OCI-LY7 (cell line): Measurements from ENCODE around the gene DDTL. TPM values are rescaled to one million over a fixed set of nuclear protein-coding genes. Genes with fewer than 3 reads are reported as not detected.
A peak's percentile ranks its signal among the peaks of the same experiment; 100 is the strongest.
"Not testable (repeated sequence)": the region's sequence is repeated elsewhere in the genome, so short reads cannot be mapped to it uniquely, and the experiment has no call there.

ENCODE experiments used
- BruUV-seq: library from RNA; stranded (reverse); fragments of 400-500 nt; replicated peaks from 2 replicates; lab custom pipeline; 2021; lab: Mats Ljungman, UMichigan
- CTCF ChIA-PET: fragments of 300-600 bp; sonication (Branson Sonifier 250); formaldehyde crosslinking; loops from one replicate; lab custom pipeline; 2022; ENCODE audit warnings: antibody characterized with exemption; ENCODE audit not compliant: unreplicated experiment; lab: Charles Lee
- POLR2A ChIA-PET: fragments of 300-600 bp; sonication (Branson Sonifier 250); formaldehyde crosslinking; loops from one replicate; lab custom pipeline; 2022; ENCODE audit warnings: antibody characterized with exemption; lab: Charles Lee
- DNase-seq: peaks from one replicate; pipeline ENCODE4 v3.0.0-alpha.2; 2015; ENCODE audit warnings: low spot score
- H2AFZ ChIP-seq: fragments of 200-600 bp; sonication (generic), shearing (Covaris generic); 2 replicates; pipeline ENCODE4 v1.6.1; 2014; ENCODE audit warnings: mild to moderate bottlenecking, antibody characterized with exemption, low read length, moderate library complexity
- H3K27ac ChIP-seq: fragments of 200-600 bp; sonication (generic); 2 replicates; pipeline ENCODE4 v1.5.1; 2014; ENCODE audit warnings: mixed run types, low read depth, mild to moderate bottlenecking, moderate library complexity, low read length, inconsistent platforms; ENCODE audit not compliant: poor library complexity, severe bottlenecking
- H3K36me3 ChIP-seq: fragments of 200-600 bp; sonication (generic); 2 replicates; pipeline ENCODE4 v1.6.1; 2014; ENCODE audit warnings: mild to moderate bottlenecking, antibody characterized with exemption, low read length, moderate library complexity, mixed read lengths; ENCODE audit not compliant: insufficient read depth
- H3K4me1 ChIP-seq: fragments of 200-600 bp; sonication (generic); 2 replicates; pipeline ENCODE4 v1.5.1; 2014; ENCODE audit warnings: mild to moderate bottlenecking, low read length; ENCODE audit not compliant: insufficient read depth, poor library complexity, severe bottlenecking
- H3K4me2 ChIP-seq: fragments of 200-600 bp; sonication (generic); 2 replicates; pipeline ENCODE4 v1.6.1; 2014; ENCODE audit warnings: mild to moderate bottlenecking, low read length
- H3K4me3 ChIP-seq: fragments of 200-600 bp; sonication (generic); 2 replicates; pipeline ENCODE4 v1.5.1; 2014; ENCODE audit warnings: mild to moderate bottlenecking, low read depth, low read length; ENCODE audit not compliant: poor library complexity, severe bottlenecking
- H3K79me2 ChIP-seq: fragments of 200-600 bp; sonication (generic); 2 replicates; pipeline ENCODE4 v1.6.1; 2016; ENCODE audit warnings: low read depth, mild to moderate bottlenecking, low read length, moderate library complexity, mixed read lengths; ENCODE audit not compliant: insufficient read depth
- H3K9me2 ChIP-seq: fragments of 200-600 bp; sonication (generic); 2 replicates; pipeline ENCODE4 v1.6.1; 2016; ENCODE audit warnings: mild to moderate bottlenecking, low read length, mixed read lengths; ENCODE audit not compliant: insufficient read depth
- H3K9me3 ChIP-seq: fragments of 200-600 bp; sonication (generic); 2 replicates; pipeline ENCODE4 v1.6.1; 2014; ENCODE audit warnings: mild to moderate bottlenecking, mixed run types, low read length, mixed read lengths
- H4K20me1 ChIP-seq: fragments of 200-600 bp; sonication (generic); 2 replicates; pipeline ENCODE4 v1.6.1; 2014; ENCODE audit warnings: mild to moderate bottlenecking, antibody characterized with exemption, low read length, moderate library complexity, mixed read lengths; ENCODE audit not compliant: insufficient read depth
- EZH2phosphoT487 ChIP-seq: fragments of 200-600 bp; sonication (generic); IDR thresholded peaks from 2 replicates; pipeline ENCODE4 v1.6.1; 2018; ENCODE audit warnings: low read depth, borderline replicate concordance, mild to moderate bottlenecking, mixed run types, antibody characterized with exemption, low read length, moderate library complexity, mixed read lengths
- intact Hi-C: fragments of 100-400 bp; cut with micrococcal nuclease; formaldehyde crosslinking; loops from one replicate; pipeline ENCODE4 v1.10.0; 2022; ENCODE audit not compliant: unreplicated experiment
- total RNA-seq, 2 experiments: library from RNA; depleted of rRNA in 1 of 2; stranded (reverse); fragments of >200 nt in 1 of 2; shearing (Covaris generic) in 1 of 2; gene quantifications; 2 replicates each; pipeline ENCODE4 v1.2.3, GENCODE V29; 2014 to 2022
- TF ChIP-seq, protein P1 (sequence below): fragments of 200-600 bp; sonication (generic); conservative IDR thresholded peaks from 2 replicates; pipeline ENCODE4 v1.5.1; 2014; ENCODE audit warnings: mild to moderate bottlenecking, antibody characterized with exemption, low read length, moderate library complexity, mixed read lengths

DDTL gene
- total RNA-seq, 2 experiments from 2014 or later, result 4.1 to 4.6 TPM

DNA sequence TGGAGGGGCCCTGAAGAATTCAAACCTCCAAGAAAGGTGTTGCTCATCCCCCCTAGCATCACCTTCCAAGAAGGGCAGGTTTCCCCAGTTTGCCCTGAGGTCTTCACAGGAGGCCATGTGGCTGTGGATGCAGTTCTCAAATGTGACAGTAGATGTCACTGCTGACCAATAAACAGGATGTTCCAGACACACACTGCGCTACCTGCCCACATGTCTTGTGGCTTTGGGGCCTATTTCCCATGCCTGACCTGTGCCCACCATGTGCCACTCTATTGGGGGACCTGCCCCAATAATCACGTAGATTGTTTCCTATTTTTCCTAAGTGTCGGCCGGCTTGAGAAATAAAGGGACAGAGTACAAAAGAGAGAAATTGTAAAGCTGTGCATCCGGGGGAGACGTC is 17.7 kb downstream of the DDTL start:
- H3K9me2 ChIP-seq, result no peaks in the 10 kb centered on the region
- no TSS peak for BruUV-seq
- H3K4me1 ChIP-seq, result no peaks in the 10 kb centered on the region
- TF ChIP-seq EZH2phosphoT487, result no peak
- TF ChIP-seq, protein P1, sequence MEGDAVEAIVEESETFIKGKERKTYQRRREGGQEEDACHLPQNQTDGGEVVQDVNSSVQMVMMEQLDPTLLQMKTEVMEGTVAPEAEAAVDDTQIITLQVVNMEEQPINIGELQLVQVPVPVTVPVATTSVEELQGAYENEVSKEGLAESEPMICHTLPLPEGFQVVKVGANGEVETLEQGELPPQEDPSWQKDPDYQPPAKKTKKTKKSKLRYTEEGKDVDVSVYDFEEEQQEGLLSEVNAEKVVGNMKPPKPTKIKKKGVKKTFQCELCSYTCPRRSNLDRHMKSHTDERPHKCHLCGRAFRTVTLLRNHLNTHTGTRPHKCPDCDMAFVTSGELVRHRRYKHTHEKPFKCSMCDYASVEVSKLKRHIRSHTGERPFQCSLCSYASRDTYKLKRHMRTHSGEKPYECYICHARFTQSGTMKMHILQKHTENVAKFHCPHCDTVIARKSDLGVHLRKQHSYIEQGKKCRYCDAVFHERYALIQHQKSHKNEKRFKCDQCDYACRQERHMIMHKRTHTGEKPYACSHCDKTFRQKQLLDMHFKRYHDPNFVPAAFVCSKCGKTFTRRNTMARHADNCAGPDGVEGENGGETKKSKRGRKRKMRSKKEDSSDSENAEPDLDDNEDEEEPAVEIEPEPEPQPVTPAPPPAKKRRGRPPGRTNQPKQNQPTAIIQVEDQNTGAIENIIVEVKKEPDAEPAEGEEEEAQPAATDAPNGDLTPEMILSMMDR, result peak; percentile 70
- no peaks in the 10 kb centered on the region for H3K9me3 ChIP-seq
- intact Hi-C loops, result loop anchor here (10.0 kb wide), 1 partner anchor 260 kb away; the partner anchor contains the start of gene GGT5
- ChIA-PET POLR2A (no interaction called here), CTCF (no interaction called here)
- no peak overlapping the region for H3K4me3 ChIP-seq
- H2AFZ ChIP-seq, result no peak overlapping the region
- no peaks in the 10 kb centered on the region for H3K79me2 ChIP-seq
- DNase-seq, result peak; percentile 64
- H3K27ac ChIP-seq, result no peak overlapping the region
- no peak overlapping the region for H3K4me2 ChIP-seq
- no peaks in the 10 kb centered on the region for H3K36me3 ChIP-seq
- H4K20me1 ChIP-seq, result no peaks in the 10 kb centered on the region

DNA sequence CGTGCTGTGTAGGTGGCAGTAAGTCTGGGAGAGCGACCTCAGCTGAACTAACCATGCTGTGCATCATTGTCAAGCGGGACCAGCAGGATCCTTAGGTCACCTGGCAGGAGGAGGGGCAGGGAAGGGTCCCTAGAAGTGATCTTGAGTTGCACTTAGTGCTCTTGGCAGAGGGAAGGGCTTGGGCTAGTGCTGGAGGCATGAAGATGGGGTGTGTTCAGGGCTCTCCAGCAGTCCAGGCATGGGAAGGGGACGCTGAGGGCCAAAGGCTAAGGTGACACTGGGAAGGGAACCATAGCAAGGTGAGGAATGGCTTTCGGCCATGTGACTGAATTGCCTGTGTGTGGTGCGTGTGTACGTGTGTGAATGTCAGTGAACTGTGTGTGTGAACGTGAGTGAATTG is 19.4 kb downstream of the DDTL start:
- H3K9me2 ChIP-seq, H3K4me1 ChIP-seq, H3K9me3 ChIP-seq, H3K79me2 ChIP-seq, POLR2A ChIA-PET, H2AFZ ChIP-seq, BruUV-seq, DNase-seq, H3K36me3 ChIP-seq, CTCF ChIA-PET, H3K4me3 ChIP-seq, H3K27ac ChIP-seq, H4K20me1 ChIP-seq, H3K4me2 ChIP-seq: not testable (repeated sequence)
- intact Hi-C loops, result loop anchor here (5.0 to 10.0 kb wide), 2 partner anchors 191 to 259 kb away; partner anchors contain the start of gene GGT5

DNA sequence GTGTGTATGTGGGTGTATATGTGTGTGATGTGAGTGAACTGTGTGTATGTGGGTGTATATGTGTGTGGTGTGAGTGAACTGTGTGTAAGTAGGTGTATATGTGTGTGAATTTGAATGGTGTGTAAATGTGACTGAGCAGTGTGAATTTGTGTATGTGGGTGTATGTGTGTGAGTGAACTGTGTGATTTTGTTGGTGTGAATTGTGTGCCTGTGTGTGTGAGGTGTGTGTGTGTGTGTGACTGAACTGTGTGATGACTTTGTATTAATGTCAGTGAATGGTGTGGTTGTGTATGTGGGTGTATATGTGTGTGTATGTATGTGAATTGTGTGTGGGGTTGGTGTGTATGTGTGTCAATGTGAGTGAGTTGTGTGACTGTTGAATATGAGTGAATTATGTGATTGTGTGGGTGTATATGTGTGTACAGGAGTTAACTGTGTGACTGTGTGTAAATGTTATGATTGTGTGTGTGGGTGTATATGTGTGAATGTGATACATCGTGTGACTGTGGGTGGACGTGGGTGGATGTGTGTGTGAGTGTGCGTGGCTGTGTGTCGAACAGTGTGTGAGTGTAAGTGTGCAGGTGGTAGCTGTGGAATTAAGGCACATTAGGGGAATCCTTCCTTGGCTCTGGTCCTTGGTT is 20.0 kb downstream of the DDTL start:
- DNase-seq, BruUV-seq, H3K4me1 ChIP-seq, H3K9me2 ChIP-seq, H3K4me3 ChIP-seq, H3K27ac ChIP-seq, H3K4me2 ChIP-seq, H4K20me1 ChIP-seq, H3K36me3 ChIP-seq, POLR2A ChIA-PET, H3K79me2 ChIP-seq, H3K9me3 ChIP-seq, H2AFZ ChIP-seq, CTCF ChIA-PET: not testable (repeated sequence)
- intact Hi-C loops, result loop anchor here (5.0 to 10.0 kb wide), 2 partner anchors 191 to 258 kb away; partner anchors contain the start of gene GGT5

DNA sequence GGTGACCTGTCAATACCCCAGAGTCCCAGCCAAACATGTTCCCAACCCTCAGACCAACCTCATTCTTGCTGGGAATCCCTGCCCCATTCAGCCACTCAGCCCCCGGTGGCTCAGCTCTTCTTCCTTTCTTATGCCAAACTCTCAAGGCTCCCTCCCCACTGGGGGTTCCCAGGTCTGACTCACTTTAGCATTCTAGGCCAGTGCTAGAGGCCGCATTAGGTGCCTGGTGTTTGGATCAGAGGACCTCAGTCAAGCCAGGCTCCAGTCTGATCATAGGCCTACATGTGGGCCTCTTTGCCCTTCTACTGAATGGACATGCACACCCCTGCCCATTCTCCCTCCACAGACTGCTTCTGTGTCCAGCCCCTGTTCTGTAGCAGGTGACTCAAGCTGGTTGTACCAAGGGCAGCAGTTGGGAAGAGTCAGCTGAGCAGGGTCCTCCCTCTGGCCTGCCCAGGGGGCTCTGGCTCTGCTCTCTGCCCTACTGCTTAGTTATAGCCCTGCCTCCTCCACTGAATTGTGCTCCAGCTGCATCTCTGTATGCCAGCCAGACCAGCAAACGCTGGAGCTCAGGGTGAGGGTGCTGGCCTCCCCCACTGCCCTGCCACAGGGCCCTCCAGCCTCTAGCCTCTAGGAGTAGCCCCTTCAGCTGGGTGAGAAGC is 23.0 kb downstream of the DDTL start:
- H3K4me2 ChIP-seq, H3K9me3 ChIP-seq, H3K27ac ChIP-seq, H3K4me1 ChIP-seq, CTCF ChIA-PET, BruUV-seq, POLR2A ChIA-PET, H3K79me2 ChIP-seq, H3K4me3 ChIP-seq, H3K9me2 ChIP-seq, H2AFZ ChIP-seq, DNase-seq, H3K36me3 ChIP-seq, H4K20me1 ChIP-seq: not testable (repeated sequence)
- intact Hi-C loops, result loop anchor here (5.0 to 10.0 kb wide), 3 partner anchors 37 to 255 kb away; partner anchors contain the start of gene GGT5

DNA sequence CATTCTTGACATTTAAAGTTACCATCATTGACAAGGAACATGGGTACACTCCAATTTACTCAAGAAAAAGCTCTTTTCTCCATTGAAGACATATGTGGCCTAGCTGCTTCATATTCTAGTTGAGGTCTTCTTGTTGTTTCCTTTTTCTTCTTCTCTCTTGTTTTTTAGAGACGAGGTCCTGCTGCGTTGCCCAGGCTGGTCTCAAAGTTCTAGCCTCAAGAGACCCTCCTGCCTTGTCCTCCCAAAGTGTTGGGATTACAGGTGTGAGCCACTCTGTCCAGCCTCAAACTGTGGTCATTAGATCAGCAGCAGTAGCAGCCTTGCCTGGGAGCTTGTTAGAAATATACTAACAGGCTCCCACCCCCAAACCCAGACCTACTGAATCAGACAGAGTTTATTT is 26.4 kb downstream of the DDTL start:
- DNase-seq, H3K4me1 ChIP-seq, H3K9me2 ChIP-seq, H3K9me3 ChIP-seq, CTCF ChIA-PET, H4K20me1 ChIP-seq, H3K79me2 ChIP-seq, H3K4me3 ChIP-seq, H3K4me2 ChIP-seq, H3K36me3 ChIP-seq, H3K27ac ChIP-seq, BruUV-seq: not testable (repeated sequence)
- POLR2A ChIA-PET, result interaction anchor here (0.6 kb wide), 1 partner anchor 181 kb away, joined by 4 read pairs; no protein-coding TSS in a partner anchor
- intact Hi-C loops, result loop anchor here (5.0 kb wide), 1 partner anchor 41 kb away; no protein-coding TSS in a partner anchor
- H2AFZ ChIP-seq, result peak overlapping the region; percentile 64; the same call in 1 of the 2 replicates
